AG04450 (cell line): ENCODE measurements around the gene ITGAD. TPM values are rescaled to one million over a fixed set of nuclear protein-coding genes. Genes with fewer than 3 reads are reported as not detected.

Experiments used
- CTCF ChIA-PET: fragments of 300-600, 350-600 bp; formaldehyde crosslinking; extraction: SDS; loops from one replicate; lab custom pipeline; 2022; ENCODE audit warnings: antibody characterized with exemption, inconsistent platforms; lab: Charles Lee
- POLR2A ChIA-PET: fragments of 350-600 bp; formaldehyde crosslinking; extraction: SDS; loops from one replicate; lab custom pipeline; 2021; ENCODE audit warnings: antibody characterized with exemption, inconsistent platforms; lab: Yijun Ruan, JAX
- DNase-seq: peaks from one replicate; pipeline ENCODE4 v3.0.0-alpha.2; 2011; ENCODE audit warnings: low read depth, low spot score
- H3K27ac ChIP-seq: one replicate; pipeline ENCODE4 v1.5.1; 2012; ENCODE audit warnings: low read depth, low read length, control low read depth
- H3K27me3 ChIP-seq: one replicate; pipeline ENCODE4 v1.6.0; 2012; ENCODE audit warnings: low read length; ENCODE audit not compliant: control insufficient read depth, insufficient read depth
- H3K4me3 ChIP-seq: 2 replicates; pipeline ENCODE4 v1.5.1; 2011; ENCODE audit warnings: mild to moderate bottlenecking, low read depth, low read length, control low read depth
- H3K9me3 ChIP-seq: 2 replicates; pipeline ENCODE4 v1.5.1; 2012; ENCODE audit warnings: low read length; ENCODE audit not compliant: control insufficient read depth, insufficient read depth
- polyA plus RNA-seq: library from polyadenylated mRNA; depleted of rRNA; stranded (reverse); fragments of >200 nt; gene quantifications from 2 replicates; pipeline ENCODE4 v1.2.3, GENCODE V29; 2011
- TF ChIP-seq, protein P1 (sequence below): IDR thresholded peaks from 2 replicates; pipeline ENCODE4 v1.5.1; 2011; ENCODE audit warnings: low read depth, low read length, control low read depth, inconsistent platforms

The ITGAD gene
- polyA plus RNA-seq, 1 experiment: not detected

DNA sequence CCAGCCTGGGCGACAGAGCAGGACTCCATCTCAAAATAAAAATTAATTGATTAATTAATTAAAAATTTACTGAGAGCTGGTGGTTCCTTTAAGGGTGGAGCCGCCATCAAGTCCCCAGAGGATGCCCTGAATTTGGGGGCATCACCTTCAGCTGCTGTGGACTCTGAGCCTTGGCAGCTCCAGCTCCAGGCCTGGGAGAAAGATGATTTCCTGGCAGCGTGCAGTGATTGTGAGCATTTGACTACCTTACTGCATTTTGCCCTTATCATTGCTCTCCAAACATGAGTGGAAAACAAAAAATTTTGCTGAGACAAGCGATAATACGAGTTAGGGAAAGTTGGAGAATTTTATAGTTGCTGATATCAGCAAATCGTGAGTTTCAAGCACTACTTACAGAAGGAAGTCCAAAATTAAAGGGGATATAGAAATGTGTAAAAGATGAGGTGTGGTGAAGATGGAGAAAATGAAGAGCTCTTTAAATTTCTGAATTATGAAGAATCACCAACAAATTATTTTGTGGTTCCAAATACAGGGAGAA, 2.6 kb upstream of the ITGAD start:
- H3K27ac ChIP-seq: no peak overlapping the region
- no peaks in the 10 kb centered on the region for H3K27me3 ChIP-seq
- H3K9me3 ChIP-seq: no peaks in the 10 kb centered on the region
- no peak overlapping the region for H3K4me3 ChIP-seq
- TF ChIP-seq, protein P1, sequence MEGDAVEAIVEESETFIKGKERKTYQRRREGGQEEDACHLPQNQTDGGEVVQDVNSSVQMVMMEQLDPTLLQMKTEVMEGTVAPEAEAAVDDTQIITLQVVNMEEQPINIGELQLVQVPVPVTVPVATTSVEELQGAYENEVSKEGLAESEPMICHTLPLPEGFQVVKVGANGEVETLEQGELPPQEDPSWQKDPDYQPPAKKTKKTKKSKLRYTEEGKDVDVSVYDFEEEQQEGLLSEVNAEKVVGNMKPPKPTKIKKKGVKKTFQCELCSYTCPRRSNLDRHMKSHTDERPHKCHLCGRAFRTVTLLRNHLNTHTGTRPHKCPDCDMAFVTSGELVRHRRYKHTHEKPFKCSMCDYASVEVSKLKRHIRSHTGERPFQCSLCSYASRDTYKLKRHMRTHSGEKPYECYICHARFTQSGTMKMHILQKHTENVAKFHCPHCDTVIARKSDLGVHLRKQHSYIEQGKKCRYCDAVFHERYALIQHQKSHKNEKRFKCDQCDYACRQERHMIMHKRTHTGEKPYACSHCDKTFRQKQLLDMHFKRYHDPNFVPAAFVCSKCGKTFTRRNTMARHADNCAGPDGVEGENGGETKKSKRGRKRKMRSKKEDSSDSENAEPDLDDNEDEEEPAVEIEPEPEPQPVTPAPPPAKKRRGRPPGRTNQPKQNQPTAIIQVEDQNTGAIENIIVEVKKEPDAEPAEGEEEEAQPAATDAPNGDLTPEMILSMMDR: no peak
- CTCF ChIA-PET: interaction anchor here (1.6 kb wide), 1 partner anchor 8 kb away, joined by 6 read pairs; no protein-coding TSS in a partner anchor
- POLR2A ChIA-PET: no interaction called here
- DNase-seq: no peak

DNA sequence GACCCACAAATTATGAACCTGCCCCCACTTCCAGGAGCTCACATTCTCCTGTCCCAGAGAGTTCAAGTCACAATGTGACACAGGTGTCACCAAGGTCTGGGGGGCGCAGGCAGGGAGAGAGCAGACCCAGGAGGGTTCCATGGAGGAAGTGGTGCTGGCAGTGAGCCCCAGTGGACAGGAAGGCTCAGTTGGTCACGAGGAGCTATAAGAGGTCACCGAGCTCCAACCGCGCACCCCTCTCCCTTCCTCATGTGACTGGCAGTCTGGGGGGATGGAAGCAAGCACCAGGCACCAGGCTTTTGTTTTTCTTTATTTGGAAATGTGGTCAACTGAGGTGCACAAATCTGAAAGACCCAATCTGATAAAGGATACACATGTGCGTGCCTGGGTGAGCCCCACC, 2.5 kb downstream of the ITGAD start:
- no peak for DNase-seq
- H3K4me3 ChIP-seq: no peak overlapping the region
- POLR2A ChIA-PET: no interaction called here
- peaks cover 8% of the 10 kb centered on the region for H3K9me3 ChIP-seq
- H3K27ac ChIP-seq: no peak overlapping the region
- H3K27me3 ChIP-seq: no peaks in the 10 kb centered on the region
- TF ChIP-seq, protein P1: no peak
- CTCF ChIA-PET: no interaction called here

DNA sequence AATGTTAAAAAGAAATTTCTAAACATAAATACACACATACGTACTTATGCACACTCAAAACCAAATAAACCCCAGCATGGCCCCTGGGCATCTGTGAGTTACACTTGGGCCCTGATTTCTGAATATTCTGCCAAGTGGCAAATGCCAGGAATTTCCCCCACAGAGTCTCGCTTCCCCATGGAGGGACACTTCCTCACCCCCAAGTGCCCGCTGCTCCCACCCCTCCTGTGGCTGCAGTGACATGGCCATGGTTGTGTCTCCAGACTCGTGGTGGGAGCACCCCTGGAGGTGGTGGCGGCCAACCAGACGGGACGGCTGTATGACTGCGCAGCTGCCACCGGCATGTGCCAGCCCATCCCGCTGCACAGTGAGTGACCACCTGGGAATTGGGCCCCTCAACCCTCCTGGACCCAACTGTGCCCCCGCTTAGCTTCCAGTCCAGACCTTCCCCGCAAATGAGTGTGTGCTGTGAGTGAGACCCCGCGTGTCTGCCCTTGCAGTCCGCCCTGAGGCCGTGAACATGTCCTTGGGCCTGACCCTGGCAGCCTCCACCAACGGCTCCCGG, 4.0 kb downstream of the ITGAD start:
- no peak for DNase-seq
- POLR2A ChIA-PET: interaction anchor here (0.6 kb wide), 1 partner anchor 22 kb away, joined by 3 read pairs; no protein-coding TSS in a partner anchor
- TF ChIP-seq, protein P1: no peak
- Histone ChIP-seq H3K27me3 (no peaks in the 10 kb centered on the region), H3K4me3 (no peak overlapping the region), H3K27ac (no peak overlapping the region), H3K9me3 (peaks cover 8% of the 10 kb centered on the region)
- CTCF ChIA-PET: no interaction called here

DNA sequence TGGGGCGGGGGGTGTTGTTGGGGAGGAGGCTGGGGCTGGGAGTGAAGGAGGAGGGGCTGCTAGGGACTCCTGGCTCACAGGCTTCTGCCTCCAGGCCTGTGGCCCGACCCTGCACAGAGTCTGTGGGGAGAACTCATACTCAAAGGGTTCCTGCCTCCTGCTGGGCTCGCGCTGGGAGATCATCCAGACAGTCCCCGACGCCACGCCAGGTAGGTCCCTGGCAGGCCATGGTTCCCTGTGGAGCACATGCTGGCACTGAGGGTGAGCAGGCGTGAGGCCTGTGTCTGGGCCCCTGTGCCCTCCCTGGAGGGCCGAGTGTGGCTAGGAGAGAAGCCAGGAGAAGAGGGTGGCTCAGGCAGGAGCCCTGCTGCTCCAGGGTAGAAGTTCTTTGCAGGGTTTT, 4.6 kb downstream of the ITGAD start:
- Histone ChIP-seq H3K9me3 (peaks cover 8% of the 10 kb centered on the region), H3K27me3 (no peaks in the 10 kb centered on the region), H3K27ac (no peak overlapping the region), H3K4me3 (no peak overlapping the region)
- ChIA-PET POLR2A (interaction anchor here (0.6 kb wide), 2 partner anchors 21 to 39 kb away, joined by 3 read pairs; no protein-coding TSS in a partner anchor), CTCF (no interaction called here)
- TF ChIP-seq, protein P1: no peak
- DNase-seq: no peak

DNA sequence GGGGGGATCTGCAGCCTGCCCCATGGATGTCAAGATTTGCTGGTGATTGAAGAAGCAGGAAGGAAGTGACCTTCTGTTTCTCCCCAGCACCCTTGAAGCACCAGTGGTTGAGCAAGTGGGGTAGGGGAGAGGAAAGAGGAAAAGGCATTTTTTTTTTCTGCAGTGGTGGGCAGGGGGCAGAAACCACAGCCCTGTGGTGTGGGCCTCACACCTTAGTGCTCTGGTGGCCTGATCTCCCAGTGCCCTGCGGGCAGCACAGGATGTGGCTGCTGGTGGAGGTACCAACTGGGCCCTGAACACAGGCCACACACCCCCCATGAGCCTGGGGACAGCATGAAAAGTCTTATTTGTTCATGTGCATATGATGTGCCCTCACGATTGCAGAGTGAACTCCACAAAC, 7.1 kb downstream of the ITGAD start:
- Histone ChIP-seq H3K9me3 (peaks cover 8% of the 10 kb centered on the region), H3K27ac (no peak overlapping the region), H3K4me3 (no peak overlapping the region), H3K27me3 (no peaks in the 10 kb centered on the region)
- TF ChIP-seq, protein P1: no peak
- ChIA-PET CTCF (no interaction called here), POLR2A (no interaction called here)
- DNase-seq: no peak
